ENCODE results near the gene CFLAR. TPM values are rescaled to one million over a fixed set of nuclear protein-coding genes. Genes with fewer than 3 reads are reported as not detected.

The CFLAR gene
- 21.2 and 34.2 TPM in 2 replicates for total RNA-seq

DNA sequence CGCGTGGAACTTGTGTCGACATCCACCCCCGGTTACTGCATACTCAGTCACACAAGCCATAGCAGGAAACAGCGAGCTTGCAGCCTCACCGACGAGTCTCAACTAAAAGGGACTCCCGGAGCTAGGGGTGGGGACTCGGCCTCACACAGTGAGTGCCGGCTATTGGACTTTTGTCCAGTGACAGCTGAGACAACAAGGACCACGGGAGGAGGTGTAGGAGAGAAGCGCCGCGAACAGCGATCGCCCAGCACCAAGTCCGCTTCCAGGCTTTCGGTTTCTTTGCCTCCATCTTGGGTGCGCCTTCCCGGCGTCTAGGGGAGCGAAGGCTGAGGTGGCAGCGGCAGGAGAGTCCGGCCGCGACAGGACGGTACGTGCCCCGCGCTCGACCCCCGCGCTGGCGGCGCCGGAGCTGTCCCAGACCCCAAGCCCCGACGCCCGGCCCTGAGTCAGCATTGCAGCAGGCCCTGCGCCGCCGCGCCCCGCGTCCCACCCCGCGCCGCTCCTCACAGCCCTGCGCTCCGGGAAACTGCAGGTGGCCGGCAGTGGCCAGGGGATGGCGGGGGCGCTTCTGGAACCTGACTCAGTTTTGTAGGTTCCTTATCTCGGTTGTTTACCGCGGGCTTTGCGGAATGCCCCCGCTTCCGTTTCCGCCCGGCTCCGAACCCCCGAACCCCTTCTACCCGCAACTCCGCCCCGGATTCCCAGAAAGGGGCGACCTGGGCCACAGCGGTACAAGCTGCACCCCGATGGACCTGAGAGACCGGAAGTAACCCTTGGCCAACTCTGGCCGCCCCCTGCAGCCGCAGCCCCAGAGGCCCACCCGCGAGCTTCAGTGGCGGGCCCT lies at the start of gene CFLAR:
Gene CFLAR, plus strand, starts transcription at position 50 of the 844 bp plus-strand sequence. CDS start 13,702 bp downstream, outside the sequence.

DNA sequence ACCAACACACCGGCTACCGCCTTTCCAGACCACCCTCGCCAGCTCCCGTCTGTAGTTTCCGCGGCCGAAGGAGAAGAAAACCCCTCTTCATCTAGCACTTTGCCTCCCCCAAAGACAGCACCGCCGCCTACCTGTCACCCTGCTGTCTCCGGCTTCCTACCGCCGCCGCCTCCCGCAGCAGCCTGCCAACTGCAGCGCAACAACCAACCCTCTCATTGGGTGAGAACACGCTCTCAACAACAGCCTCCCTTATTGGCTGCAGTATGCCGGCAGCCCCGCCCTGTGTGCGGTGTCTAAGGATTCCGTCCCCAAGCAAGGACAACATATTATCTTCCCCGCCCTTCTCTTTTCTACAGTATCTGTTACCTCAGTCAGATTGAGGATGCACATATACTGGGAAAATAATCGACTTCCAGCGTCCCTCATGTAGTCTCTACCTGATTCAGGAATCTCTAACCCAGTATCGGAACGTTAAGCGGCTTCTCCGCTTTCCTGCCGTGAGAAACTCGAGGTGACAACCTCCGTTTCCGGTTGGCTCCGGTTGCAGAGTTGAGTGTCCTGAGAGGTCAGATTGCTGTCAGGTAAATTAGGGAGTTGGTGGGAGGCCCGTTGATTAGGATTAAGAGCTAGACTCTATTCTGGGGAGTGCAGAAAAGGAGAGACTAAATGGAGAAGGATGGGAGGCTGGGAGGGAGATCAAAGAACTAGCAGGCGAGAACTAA lies 44.3 kb upstream of the CFLAR start, which contains the start of the genes HYCC2 and NDUFB3:
Gene HYCC2, minus strand, starts transcription at position 193 of the 722 bp plus-strand sequence. CDS start 47,662 bp downstream, outside the sequence.
Gene NDUFB3, plus strand, starts transcription at position 523 of the 722 bp plus-strand sequence. CDS start 6,882 bp downstream, outside the sequence.

DNA sequence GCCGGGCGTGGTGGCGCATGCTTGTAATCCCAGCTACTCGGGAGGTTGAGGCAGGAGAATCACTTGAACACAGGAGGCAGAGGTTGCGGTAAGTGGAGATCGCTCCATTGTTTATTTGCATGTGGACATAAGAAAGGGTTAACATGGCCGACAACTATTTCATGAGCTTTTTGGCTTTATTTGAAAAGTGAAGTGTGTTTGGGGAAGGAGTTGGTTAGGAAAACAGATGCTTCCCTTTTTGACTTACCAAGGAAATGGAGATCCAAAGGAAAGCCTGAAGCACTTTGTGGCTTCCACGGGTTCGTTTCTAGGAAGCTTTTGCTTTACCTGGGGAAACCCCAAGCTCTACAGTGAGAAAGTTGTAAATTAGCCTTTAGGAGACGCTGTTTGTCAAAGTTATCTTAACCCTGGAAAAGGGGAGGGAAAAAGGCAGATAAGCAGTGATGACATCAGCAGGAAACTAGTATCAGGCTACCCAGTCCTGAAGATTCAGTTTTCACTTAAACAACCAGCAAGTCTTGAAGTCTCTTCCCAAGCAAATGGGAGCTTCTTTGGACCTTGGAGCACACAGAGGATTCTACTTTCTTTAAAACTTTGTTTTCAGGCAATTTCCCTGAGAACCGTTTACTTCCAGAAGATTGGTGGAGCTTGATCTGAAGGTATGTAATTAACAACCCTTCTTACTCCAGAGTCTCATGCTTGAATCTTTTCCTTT lies 66.8 kb downstream of the CFLAR start, which contains the start of gene CASP10:
Gene CASP10, plus strand, starts transcription at position 492 of the 715 bp plus-strand sequence. CDS start 2,637 bp downstream, outside the sequence.

Other genes starting within 250 kb of the CFLAR start
- gene PPIL3, start 227.1 kb upstream of the CFLAR start, total RNA-seq: 13.8 and 20.1 TPM in 2 replicates
- 13.4 and 19.3 TPM in 2 replicates for gene NIF3L1, start 226.8 kb upstream of the CFLAR start, total RNA-seq
- 6.2 and 11.9 TPM in 2 replicates for gene ORC2, start 152.5 kb upstream of the CFLAR start, total RNA-seq
- 2.2 and 9.4 TPM in 2 replicates for gene HYCC2, start 44.5 kb upstream of the CFLAR start, total RNA-seq
- gene NDUFB3, start 44.2 kb upstream of the CFLAR start, total RNA-seq: 48.8 and 55.9 TPM in 2 replicates
- gene CASP10, start 67.0 kb downstream of the CFLAR start, total RNA-seq: 4.0 and 6.2 TPM in 2 replicates
- 8.9 and 18.2 TPM in 2 replicates for gene CASP8, start 144.4 kb downstream of the CFLAR start, total RNA-seq
- not detected in 2 replicates for gene FLACC1, start 241.2 kb downstream of the CFLAR start, total RNA-seq

All from pericardium fibroblast (primary cell).